ENCODE measurements around the gene AGRN.

Gene AGRN

GRCh38 chr1:1039145-1039910, 19.4 kb downstream of the AGRN start:
- peak; percentile 16 for DNase-seq

GRCh38 chr1:1040004-1040991, 20.4 kb downstream of the AGRN start:
- peak; percentile 85 for DNase-seq

DNA sequence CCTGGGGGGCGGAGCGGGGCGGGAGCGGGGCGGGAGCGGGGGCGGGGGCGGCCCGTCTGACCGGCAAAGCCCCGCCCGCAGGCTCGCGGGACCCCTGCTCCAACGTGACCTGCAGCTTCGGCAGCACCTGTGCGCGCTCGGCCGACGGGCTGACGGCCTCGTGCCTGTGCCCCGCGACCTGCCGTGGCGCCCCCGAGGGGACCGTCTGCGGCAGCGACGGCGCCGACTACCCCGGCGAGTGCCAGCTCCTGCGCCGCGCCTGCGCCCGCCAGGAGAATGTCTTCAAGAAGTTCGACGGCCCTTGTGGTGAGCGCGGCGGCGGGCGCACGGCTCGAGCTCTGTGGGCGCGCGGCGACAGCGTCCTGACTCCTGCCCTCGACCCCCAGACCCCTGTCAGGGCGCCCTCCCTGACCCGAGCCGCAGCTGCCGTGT, 21.2 kb downstream of the AGRN start:
- DNase-seq: no peak

GRCh38 chr1:1041873-1042272, 22.0 kb downstream of the AGRN start:
- no peak for DNase-seq

GRCh38 chr1:1042835-1043234, 22.9 kb downstream of the AGRN start:
- DNase-seq: no peak

DNA sequence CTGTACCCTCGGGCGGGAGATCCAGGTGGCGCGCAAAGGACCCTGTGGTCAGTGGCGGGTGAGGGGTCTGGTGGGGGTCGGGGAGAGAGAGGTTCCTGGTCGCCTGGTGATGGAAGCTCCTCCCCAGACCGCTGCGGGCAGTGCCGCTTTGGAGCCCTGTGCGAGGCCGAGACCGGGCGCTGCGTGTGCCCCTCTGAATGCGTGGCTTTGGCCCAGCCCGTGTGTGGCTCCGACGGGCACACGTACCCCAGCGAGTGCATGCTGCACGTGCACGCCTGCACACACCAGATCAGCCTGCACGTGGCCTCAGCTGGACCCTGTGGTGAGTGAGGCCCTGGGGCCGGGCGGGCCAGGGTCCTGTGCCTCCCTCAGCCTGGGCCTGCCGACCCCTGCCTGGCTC, 23.5 kb downstream of the AGRN start:
- DNase-seq: no peak

- no peak for DNase-seq
Measured at GRCh38 chr1:1043921-1044320, 24.0 kb downstream of the AGRN start.

- DNase-seq: no peak
Measured at GRCh38 chr1:1044455-1045078, 24.6 kb downstream of the AGRN start.

- no peak for DNase-seq
Measured at GRCh38 chr1:1045129-1045528, 25.2 kb downstream of the AGRN start.

GRCh38 chr1:1046243-1046642, 26.3 kb downstream of the AGRN start:
- DNase-seq: no peak

GRCh38 chr1:1046767-1047166, 26.8 kb downstream of the AGRN start:
- DNase-seq: no peak

DNA sequence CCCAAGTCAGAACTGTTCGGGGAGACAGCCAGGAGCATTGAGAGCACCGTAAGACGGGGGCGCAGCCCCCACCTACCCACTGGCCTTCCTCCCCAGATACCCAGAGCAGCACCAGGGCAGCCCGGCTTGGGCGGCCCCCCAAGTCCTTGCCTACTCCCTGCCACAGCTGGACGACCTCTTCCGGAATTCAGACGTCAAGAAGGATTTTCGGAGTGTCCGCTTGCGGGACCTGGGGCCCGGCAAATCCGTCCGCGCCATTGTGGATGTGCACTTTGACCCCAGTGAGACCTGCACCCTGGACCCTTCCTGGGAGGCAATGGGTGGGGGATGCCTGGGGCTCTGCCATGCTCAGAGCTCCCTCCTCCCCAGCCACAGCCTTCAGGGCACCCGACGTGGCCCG, 27.5 kb downstream of the AGRN start:
- no peak for DNase-seq

DNA sequence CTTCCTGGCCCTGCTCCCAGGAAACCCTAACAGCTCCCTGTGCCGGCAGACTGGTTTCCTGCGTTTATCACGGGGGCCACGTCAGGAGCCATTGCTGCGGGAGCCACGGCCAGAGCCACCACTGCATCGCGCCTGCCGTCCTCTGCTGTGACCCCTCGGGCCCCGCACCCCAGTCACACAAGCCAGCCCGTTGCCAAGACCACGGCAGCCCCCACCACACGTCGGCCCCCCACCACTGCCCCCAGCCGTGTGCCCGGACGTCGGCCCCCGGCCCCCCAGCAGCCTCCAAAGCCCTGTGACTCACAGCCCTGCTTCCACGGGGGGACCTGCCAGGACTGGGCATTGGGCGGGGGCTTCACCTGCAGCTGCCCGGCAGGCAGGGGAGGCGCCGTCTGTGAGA, 28.0 kb downstream of the AGRN start:
- DNase-seq: no peak

GRCh38 chr1:1048765-1049164, 28.8 kb downstream of the AGRN start:
- DNase-seq: no peak

DNA sequence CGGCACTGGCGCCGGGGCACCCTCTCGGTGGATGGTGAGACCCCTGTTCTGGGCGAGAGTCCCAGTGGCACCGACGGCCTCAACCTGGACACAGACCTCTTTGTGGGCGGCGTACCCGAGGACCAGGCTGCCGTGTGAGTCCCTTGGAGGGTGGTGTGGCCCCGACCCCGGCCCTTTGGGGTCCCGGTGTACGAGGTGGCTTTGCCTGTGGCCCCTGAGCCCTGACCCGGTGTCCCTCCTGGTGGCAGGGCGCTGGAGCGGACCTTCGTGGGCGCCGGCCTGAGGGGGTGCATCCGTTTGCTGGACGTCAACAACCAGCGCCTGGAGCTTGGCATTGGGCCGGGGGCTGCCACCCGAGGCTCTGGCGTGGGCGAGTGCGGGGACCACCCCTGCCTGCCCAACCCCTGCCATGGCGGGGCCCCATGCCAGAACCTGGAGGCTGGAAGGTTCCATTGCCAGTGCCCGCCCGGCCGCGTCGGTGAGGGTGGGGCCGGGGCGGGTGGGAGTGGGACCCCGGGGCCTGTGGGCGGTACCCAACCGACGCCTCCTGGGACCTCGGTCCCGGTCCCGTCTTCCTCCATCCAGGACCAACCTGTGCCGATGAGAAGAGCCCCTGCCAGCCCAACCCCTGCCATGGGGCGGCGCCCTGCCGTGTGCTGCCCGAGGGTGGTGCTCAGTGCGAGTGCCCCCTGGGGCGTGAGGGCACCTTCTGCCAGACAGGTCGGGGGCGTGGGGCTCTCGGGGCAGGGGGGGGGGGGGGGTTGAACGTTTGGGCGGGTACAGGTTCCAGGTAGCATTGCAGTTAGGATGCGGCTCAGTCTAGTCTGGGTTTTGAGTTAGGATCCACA, 29.6 kb downstream of the AGRN start:
- no peak for DNase-seq

DNA sequence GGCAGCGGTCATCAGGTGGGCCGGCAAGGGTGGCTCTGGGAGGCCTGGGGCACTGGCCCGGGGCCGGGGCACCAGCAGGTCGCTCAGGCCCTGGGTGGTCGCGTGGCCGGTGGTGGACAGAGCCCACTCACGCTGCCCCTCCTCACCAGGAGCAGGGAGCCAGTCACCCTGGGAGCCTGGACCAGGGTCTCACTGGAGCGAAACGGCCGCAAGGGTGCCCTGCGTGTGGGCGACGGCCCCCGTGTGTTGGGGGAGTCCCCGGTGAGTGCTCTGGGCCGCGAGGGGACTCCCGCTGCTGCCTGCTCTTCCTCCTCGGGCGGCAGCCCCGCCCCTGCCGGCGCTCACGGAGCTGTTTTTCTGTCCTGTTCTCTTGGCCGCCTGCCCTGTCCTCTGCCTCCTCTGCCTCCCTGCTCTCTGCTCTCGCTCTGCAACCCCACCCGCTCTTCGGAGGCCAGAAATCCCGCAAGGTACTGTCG, 30.7 kb downstream of the AGRN start:
- no peak for DNase-seq

DNA sequence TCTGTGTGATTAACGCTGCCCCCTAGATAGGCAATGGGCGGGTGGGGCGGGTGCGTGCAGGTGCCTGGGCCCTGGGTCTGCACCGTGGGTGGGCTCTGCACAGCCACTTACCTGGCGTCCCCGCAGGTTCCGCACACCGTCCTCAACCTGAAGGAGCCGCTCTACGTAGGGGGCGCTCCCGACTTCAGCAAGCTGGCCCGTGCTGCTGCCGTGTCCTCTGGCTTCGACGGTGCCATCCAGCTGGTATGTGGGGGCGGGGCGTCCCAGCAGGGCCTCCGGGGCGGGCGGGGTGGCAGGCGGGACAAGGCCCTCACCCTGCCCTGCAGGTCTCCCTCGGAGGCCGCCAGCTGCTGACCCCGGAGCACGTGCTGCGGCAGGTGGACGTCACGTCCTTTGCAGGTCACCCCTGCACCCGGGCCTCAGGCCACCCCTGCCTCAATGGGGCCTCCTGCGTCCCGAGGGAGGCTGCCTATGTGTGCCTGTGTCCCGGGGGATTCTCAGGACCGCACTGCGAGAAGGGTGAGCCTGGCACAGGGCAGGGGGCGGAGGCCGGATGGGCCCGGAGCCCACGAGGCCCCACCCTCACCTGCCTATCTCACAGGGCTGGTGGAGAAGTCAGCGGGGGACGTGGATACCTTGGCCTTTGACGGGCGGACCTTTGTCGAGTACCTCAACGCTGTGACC, 31.3 kb downstream of the AGRN start:
- no peak for DNase-seq

- no peak for DNase-seq
Measured at GRCh38 chr1:1052003-1052840, 32.3 kb downstream of the AGRN start.

DNA sequence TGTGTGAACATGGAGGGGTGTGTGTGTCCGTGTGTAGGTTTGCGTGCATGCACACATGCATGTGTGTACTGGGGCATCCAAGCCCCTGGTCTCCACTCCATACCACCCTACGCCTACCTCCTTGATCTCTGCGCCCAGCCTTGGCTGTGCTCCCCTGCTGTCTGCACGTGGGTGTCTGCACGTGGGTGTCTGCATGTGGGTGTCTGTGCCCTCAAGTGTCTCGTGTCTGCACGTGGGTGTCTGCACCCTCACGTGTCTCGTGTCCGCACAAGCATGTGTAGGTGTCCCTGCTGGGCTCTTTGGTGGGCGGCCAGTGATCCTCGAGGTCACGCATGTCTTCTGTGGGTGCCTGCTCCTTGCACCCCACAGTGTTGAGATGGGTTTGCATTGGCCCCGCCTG, 33.1 kb downstream of the AGRN start:
- DNase-seq: no peak

DNA sequence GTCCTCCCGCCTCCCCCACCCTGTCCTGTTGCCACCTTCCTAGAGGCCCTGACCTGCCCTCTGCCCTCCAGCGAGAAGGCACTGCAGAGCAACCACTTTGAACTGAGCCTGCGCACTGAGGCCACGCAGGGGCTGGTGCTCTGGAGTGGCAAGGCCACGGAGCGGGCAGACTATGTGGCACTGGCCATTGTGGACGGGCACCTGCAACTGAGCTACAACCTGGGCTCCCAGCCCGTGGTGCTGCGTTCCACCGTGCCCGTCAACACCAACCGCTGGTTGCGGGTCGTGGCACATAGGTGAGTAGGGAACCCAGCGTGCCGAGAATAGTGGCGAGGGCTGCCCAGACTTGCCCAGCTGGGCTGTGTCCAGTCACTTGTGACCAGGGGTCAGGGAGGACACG, 33.8 kb downstream of the AGRN start:
- no peak for DNase-seq

All from CD4-positive, alpha-beta T cell treated with Interleukin-17A for 4 hours (primary cell).